ENCODE measurements around the gene KCND3.
A peak's percentile ranks its signal among the peaks of the same experiment; 100 is the strongest.

The KCND3 gene

DNA sequence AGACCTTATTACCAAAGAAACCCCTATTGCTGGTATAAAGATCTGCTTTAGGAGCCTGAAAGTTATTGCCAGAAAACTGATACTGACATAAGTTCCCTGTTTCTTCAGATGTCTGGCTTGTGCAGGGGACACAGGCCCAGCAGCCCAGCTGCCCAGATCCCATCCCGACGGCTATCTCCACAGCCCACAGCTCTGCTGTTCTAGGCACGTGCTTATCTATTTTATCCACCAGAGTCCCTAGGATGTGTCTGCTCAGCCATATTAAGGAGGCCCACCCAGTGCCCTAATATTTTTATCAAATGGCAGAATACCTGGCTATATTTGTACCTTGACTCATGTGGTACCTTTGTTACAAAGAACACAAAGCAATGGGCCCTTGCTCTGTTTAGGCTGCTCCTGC lies 174.8 kb downstream of the KCND3 start:
- ChIA-PET POLR2A (no interaction called here), CTCF (no interaction called here)
- TF ChIP-seq, protein P1, sequence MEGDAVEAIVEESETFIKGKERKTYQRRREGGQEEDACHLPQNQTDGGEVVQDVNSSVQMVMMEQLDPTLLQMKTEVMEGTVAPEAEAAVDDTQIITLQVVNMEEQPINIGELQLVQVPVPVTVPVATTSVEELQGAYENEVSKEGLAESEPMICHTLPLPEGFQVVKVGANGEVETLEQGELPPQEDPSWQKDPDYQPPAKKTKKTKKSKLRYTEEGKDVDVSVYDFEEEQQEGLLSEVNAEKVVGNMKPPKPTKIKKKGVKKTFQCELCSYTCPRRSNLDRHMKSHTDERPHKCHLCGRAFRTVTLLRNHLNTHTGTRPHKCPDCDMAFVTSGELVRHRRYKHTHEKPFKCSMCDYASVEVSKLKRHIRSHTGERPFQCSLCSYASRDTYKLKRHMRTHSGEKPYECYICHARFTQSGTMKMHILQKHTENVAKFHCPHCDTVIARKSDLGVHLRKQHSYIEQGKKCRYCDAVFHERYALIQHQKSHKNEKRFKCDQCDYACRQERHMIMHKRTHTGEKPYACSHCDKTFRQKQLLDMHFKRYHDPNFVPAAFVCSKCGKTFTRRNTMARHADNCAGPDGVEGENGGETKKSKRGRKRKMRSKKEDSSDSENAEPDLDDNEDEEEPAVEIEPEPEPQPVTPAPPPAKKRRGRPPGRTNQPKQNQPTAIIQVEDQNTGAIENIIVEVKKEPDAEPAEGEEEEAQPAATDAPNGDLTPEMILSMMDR (IDR thresholded peaks at IDR 0.05; ENCODE audit: insufficient read depth, low read length, missing control alignments): no peak
- no peak overlapping the region for H3K4me3 ChIP-seq (ENCODE audit: low read depth, low read length)
- no peak for DNase-seq (ENCODE audit: low read depth, low spot score)

DNA sequence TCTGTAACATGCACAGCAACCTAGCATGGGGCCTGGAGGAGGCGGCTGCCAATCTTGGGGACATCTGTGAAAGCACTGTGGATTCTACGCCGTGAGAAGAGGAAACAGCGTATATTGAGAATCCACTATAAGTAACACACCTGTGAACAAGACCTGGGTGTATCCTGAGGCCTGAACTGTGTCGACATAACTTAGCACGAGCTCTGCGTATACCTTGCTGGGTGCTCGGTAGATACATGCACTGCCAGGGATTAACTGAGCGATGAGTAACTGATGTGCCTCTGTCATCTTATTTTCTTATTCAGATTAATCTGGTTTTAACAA lies 175.2 kb downstream of the KCND3 start:
- TF ChIP-seq, protein P1 (IDR thresholded peaks at IDR 0.05; ENCODE audit: insufficient read depth, low read length, missing control alignments): no peak
- CTCF ChIA-PET: interaction anchor here (0.9 kb wide), 1 partner anchor 10 kb away, joined by 3 read pairs; no protein-coding TSS in a partner anchor
- POLR2A ChIA-PET: no interaction called here
- no peak overlapping the region for H3K4me3 ChIP-seq (ENCODE audit: low read depth, low read length)
- DNase-seq (ENCODE audit: low read depth, low spot score): no peak

DNA sequence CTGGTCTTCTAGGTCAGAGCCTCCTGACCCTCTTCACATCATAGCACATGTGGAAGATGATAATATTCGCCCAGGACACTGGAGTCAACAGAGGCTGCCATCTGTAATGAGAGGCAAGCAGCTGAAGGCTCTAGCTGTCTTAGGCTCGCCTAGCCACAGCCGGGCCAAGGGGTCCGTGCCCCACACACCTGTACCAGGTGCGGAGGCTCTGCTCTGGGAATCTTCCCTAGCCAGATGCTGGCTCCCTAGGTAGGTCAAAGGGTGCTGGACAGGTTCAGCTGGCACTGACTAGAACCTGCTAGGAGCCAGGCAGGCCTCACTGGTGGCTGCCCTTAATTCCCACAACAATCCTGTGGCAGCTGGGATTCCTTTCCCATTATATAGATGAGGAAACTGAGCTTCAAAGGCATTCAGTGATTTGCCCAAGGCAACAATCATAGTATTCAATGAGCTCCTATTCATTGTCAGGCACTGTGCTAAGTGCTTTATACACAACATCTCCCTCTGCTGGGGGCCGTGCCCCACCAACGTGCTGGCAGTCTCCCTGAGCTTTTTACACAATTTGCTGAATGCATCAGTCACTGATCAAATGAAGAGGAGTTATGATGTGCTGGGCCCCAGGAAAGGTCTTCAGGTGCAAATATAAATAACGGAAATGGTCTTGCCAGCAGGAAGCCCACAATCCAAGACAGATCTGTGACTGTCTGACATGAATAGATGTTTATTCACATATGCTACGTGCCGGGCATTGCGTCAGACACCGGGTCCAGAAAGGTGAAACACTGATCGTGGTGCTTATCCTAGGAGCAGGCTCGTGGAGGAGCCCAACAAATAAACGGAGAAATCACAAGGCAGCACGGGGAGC lies 175.8 kb downstream of the KCND3 start:
- POLR2A ChIA-PET: no interaction called here
- CTCF ChIA-PET: interaction anchor here (0.9 kb wide), 1 partner anchor 10 kb away, joined by 3 read pairs; no protein-coding TSS in a partner anchor
- H3K4me3 ChIP-seq (ENCODE audit: low read depth, low read length): no peak overlapping the region
- TF ChIP-seq, protein P1 (IDR thresholded peaks at IDR 0.05; ENCODE audit: insufficient read depth, low read length, missing control alignments): peak; percentile 1
- DNase-seq (ENCODE audit: low read depth, low spot score): no peak

DNA sequence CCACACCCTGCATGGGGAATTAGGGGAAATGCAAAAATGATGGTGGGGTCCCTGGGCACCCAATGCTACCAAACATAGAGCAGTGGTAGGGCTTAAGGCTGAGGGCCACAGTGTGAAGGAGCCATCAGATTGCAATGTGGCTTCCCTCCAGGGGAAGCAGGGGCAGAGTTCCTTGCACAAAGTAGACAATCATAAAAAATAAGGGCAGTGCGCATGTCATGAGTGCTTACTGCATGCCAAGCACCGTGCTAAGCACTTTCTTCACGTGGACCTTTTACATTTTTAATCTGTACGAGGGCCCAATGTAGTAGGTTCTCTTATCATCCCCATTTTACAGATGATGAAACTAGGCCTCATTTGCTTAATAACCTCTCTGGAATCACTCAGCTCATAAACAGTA lies 177.2 kb downstream of the KCND3 start:
- TF ChIP-seq, protein P1 (IDR thresholded peaks at IDR 0.05; ENCODE audit: insufficient read depth, low read length, missing control alignments): no peak
- no peak for DNase-seq (ENCODE audit: low read depth, low spot score)
- ChIA-PET POLR2A (no interaction called here), CTCF (no interaction called here)
- H3K4me3 ChIP-seq (ENCODE audit: low read depth, low read length): no peak overlapping the region

DNA sequence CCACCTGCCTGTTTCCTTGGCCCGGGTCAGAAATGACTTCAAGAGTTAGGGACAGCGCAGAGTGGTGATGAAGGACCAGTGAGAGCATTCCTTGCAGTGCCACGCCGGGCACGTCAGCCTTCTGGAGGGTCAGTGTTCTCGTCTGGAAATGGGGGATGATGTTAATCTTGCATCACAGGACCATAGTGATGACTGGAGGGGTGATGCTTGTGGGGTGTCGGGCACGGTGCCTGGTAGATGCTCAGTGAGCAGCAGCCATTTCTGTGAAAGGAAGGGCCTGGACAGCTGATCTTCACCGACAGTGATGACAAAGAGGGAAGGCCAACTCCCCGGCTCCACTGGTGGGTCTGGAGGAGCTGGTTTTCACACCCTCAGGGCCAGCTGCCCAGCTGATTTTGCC lies 177.6 kb downstream of the KCND3 start:
- no peak overlapping the region for H3K4me3 ChIP-seq (ENCODE audit: low read depth, low read length)
- TF ChIP-seq, protein P1 (IDR thresholded peaks at IDR 0.05; ENCODE audit: insufficient read depth, low read length, missing control alignments): no peak
- DNase-seq (ENCODE audit: low read depth, low spot score): no peak
- ChIA-PET CTCF (no interaction called here), POLR2A (no interaction called here)

DNA sequence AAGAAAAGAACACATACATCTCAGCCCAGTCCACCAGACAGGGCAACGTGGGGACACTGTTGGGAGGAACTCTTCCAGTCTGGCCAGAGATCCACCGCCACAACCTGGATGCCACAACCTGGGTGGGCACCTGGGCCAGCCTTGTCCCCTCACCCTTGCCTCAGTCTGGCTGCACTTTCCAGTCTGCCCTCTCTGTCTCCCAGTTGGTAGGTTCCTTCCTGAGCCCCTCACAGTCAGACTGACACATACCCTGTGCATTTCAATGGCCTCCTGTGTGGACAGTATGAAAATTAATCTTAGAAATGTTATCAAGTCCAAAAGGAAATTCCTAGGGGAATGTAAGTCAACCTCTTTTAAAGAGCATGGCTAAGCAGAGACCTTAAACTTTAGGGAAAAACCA lies 184.2 kb downstream of the KCND3 start:
- DNase-seq (ENCODE audit: low read depth, low spot score): no peak
- CTCF ChIA-PET: interaction anchor here (1.6 kb wide), 1 partner anchor 11 kb away, joined by 3 read pairs; no protein-coding TSS in a partner anchor
- no peak overlapping the region for H3K4me3 ChIP-seq (ENCODE audit: low read depth, low read length)
- TF ChIP-seq, protein P1 (IDR thresholded peaks at IDR 0.05; ENCODE audit: insufficient read depth, low read length, missing control alignments): no peak
- POLR2A ChIA-PET: no interaction called here

Data from AG04449 (cell line).